ES-I3 (cell line): Measurements from ENCODE around the gene CLNK.

Experiments used
- H3K36me3 ChIP-seq: 2 replicates; pipeline ENCODE4 v1.6.1; 2013; ENCODE audit warnings: mild to moderate bottlenecking, low read length, control low read depth, moderate library complexity; ENCODE audit not compliant: insufficient read depth
- H3K4me1 ChIP-seq: 2 replicates; pipeline ENCODE4 v1.6.1; 2013; ENCODE audit warnings: mild to moderate bottlenecking, control low read depth, low read length; ENCODE audit not compliant: insufficient read depth
- H3K9ac ChIP-seq: 2 replicates; pipeline ENCODE4 v1.6.1; 2013; ENCODE audit warnings: low read depth, mild to moderate bottlenecking, low read length, moderate library complexity
- H3K9me3 ChIP-seq: 2 replicates; pipeline ENCODE4 v1.6.1; 2013; ENCODE audit warnings: mild to moderate bottlenecking, low read length, moderate library complexity; ENCODE audit not compliant: control insufficient read depth, insufficient read depth

Gene CLNK

GRCh38 chr4:10457255-10457801, 227.2 kb downstream of the CLNK start, which contains the start of gene ZNF518B:
ZNF518B (minus strand) TSS chr4:10457426; CDS start chr4:10446328, 11,098 bp downstream.
- 0 out of 2 replicates have a peak, but pooled peaks cover 6% of the 10 kb centered on the region for H3K36me3 ChIP-seq
- peak within 1 kb of the TSS; percentile 77 for H3K9ac ChIP-seq
- no peaks in the 10 kb centered on the region for H3K9me3 ChIP-seq
- peaks cover 13% of the 10 kb centered on the region for H3K4me1 ChIP-seq

GRCh38 chr4:10456595-10457254, 227.8 kb downstream of the CLNK start:
- Histone ChIP-seq H3K9me3 (no peaks in the 10 kb centered on the region), H3K9ac (peak overlapping the region; percentile 77), H3K4me1 (peaks cover 13% of the 10 kb centered on the region), H3K36me3 (0 out of 2 replicates have a peak, but pooled peaks cover 6% of the 10 kb centered on the region)

DNA sequence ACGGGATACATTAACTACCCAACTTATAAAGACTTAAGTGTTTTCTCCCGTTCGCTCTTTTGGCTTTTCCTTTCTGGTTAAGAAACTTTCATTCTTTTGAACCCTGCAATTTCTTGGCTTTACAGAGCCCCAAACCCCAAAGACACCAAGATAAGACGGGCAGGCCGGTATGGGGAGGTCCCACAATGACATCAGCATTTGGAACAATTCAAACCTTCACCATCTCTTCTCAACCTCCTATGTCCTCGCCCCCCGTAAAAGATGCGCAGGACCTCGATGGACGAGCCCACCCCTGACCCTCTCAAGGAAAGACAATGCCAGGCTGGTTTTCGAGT, 228.3 kb downstream of the CLNK start:
- H3K9ac ChIP-seq: peak overlapping the region; percentile 77; the same call in 1 of the 2 replicates
- H3K4me1 ChIP-seq: peaks cover 13% of the 10 kb centered on the region
- 0 out of 2 replicates have a peak, but pooled peaks cover 6% of the 10 kb centered on the region for H3K36me3 ChIP-seq
- H3K9me3 ChIP-seq: no peaks in the 10 kb centered on the region

- Histone ChIP-seq H3K4me1 (peaks cover 13% of the 10 kb centered on the region), H3K9me3 (no peaks in the 10 kb centered on the region), H3K9ac (no peak overlapping the region; the same call in 1 of the 2 replicates), H3K36me3 (0 out of 2 replicates have a peak, but pooled peaks cover 6% of the 10 kb centered on the region)
These were observed 229.4 kb downstream of the CLNK start for GRCh38 chr4:10455133-10455532.

- 0 out of 2 replicates have a peak, but pooled peaks cover 6% of the 10 kb centered on the region for H3K36me3 ChIP-seq
- H3K9ac ChIP-seq: no peak overlapping the region; the same call in 1 of the 2 replicates
- no peaks in the 10 kb centered on the region for H3K9me3 ChIP-seq
- peaks cover 13% of the 10 kb centered on the region for H3K4me1 ChIP-seq
These were observed 229.8 kb downstream of the CLNK start for GRCh38 chr4:10454726-10455125.

DNA sequence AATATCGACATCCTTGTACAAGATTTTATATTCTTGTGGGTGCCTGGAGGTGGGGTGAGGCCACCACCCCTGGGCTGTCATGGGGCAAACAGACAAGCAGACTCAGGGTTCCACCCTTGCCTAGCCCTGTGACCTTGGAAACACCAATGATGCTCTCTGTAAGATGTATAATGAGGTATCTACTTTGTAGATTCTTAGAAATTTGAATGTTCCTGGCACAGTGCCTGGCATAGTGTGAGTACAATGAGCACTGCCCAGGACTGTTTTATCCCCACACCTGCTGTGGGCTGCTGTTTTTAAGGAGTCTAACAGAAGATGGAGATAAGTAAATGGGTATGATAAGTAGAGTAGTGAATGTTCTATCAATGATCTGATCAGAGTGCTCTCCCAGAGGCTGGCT, 230.4 kb downstream of the CLNK start:
- Histone ChIP-seq H3K36me3 (0 out of 2 replicates have a peak, but pooled peaks cover 6% of the 10 kb centered on the region), H3K9ac (no peak overlapping the region), H3K4me1 (peaks cover 13% of the 10 kb centered on the region), H3K9me3 (no peaks in the 10 kb centered on the region)

GRCh38 chr4:10448991-10449390, 235.6 kb downstream of the CLNK start:
- H3K9ac ChIP-seq: no peak overlapping the region
- H3K4me1 ChIP-seq: no peaks in the 10 kb centered on the region
- H3K9me3 ChIP-seq: no peaks in the 10 kb centered on the region
- peaks cover 6% of the 10 kb centered on the region for H3K36me3 ChIP-seq

GRCh38 chr4:10442976-10443375, 241.6 kb downstream of the CLNK start:
- no peaks in the 10 kb centered on the region; the same call in 1 of the 2 replicates for H3K9me3 ChIP-seq
- H3K4me1 ChIP-seq: 0 out of 2 replicates have a peak, but pooled peaks cover 4% of the 10 kb centered on the region
- H3K9ac ChIP-seq: no peak overlapping the region
- H3K36me3 ChIP-seq: peaks cover 8% of the 10 kb centered on the region

GRCh38 chr4:10441512-10441911, 243.1 kb downstream of the CLNK start:
- Histone ChIP-seq H3K9ac (no peak overlapping the region), H3K4me1 (0 out of 2 replicates have a peak, but pooled peaks cover 4% of the 10 kb centered on the region), H3K36me3 (peaks cover 8% of the 10 kb centered on the region), H3K9me3 (no peaks in the 10 kb centered on the region; the same call in 1 of the 2 replicates)

GRCh38 chr4:10438924-10439323, 245.6 kb downstream of the CLNK start:
- H3K9me3 ChIP-seq: no peaks in the 10 kb centered on the region; the same call in 1 of the 2 replicates
- H3K36me3 ChIP-seq: peaks cover under 1% of the 10 kb centered on the region; the same call in 1 of the 2 replicates
- 0 out of 2 replicates have a peak, but pooled peaks cover 4% of the 10 kb centered on the region for H3K4me1 ChIP-seq
- no peak overlapping the region for H3K9ac ChIP-seq

- H3K9me3 ChIP-seq: no peaks in the 10 kb centered on the region
These were observed 246.8 kb downstream of the CLNK start for GRCh38 chr4:10437735-10438134.

More at GRCh38 chr4:10437735-10438134, 246.8 kb downstream of the CLNK start:
- H3K4me1 ChIP-seq: 0 out of 2 replicates have a peak, but pooled peaks cover 4% of the 10 kb centered on the region
- H3K36me3 ChIP-seq: no peaks in the 10 kb centered on the region
- H3K9ac ChIP-seq: no peak overlapping the region
